Activated CD8-positive, alpha-beta T cell treated with anti-CD3 and anti-CD28 coated beads, Interleukin-2, amount 10 ng/mL, durations not matched to agents 7 days and 5 days (primary cell): ENCODE results near the gene DISP3. TPM values are rescaled to one million over a fixed set of nuclear protein-coding genes. Genes with fewer than 3 reads are reported as not detected.

Experiments
- ATAC-seq: fragments of 150-1000 bp; cut with Tn5 transposase; one replicate; pipeline ENCODE4 v1.10.0; 2021; ENCODE audit warnings: moderate library complexity
- CTCF ChIA-PET: fragments of 350-600 bp; sonication (Branson Sonifier 250); formaldehyde crosslinking; loops from one replicate; lab custom pipeline; 2021; ENCODE audit warnings: antibody characterized with exemption; lab: Charles Lee
- POLR2A ChIA-PET: fragments of 350-600 bp; sonication (Branson Sonifier 250); formaldehyde crosslinking; loops from one replicate; lab custom pipeline; 2021; ENCODE audit warnings: antibody characterized with exemption; lab: Charles Lee
- DNase-seq: peaks from one replicate; pipeline ENCODE4 v3.0.0-alpha.2; 2020
- H3K27ac Mint-ChIP-seq: one replicate; pipeline ENCODE4 v1.8.0; 2021; ENCODE audit warnings: mild to moderate bottlenecking, mixed read lengths
- H3K27me3 Mint-ChIP-seq: one replicate; pipeline ENCODE4 v1.8.0; 2021; ENCODE audit warnings: low read depth, mixed read lengths
- H3K36me3 Mint-ChIP-seq: one replicate; pipeline ENCODE4 v1.8.0; 2021; ENCODE audit warnings: low read depth, mixed read lengths
- H3K4me1 Mint-ChIP-seq: one replicate; pipeline ENCODE4 v1.8.0; 2021; ENCODE audit warnings: low read depth, mixed read lengths
- H3K4me3 Mint-ChIP-seq: one replicate; pipeline ENCODE4 v1.8.0; 2021; ENCODE audit warnings: mild to moderate bottlenecking, mixed read lengths
- H3K9me3 Mint-ChIP-seq: one replicate; pipeline ENCODE4 v1.8.0; 2022; ENCODE audit warnings: mixed read lengths; ENCODE audit not compliant: insufficient read depth
- total RNA-seq, 2 experiments: library from RNA; stranded (reverse); gene quantifications; one replicate each; pipeline ENCODE4 v1.2.3, GENCODE V29; 2021

The DISP3 gene
- total RNA-seq, 2 experiments from 2014 or later: 0.42 to 0.55 TPM

DNA sequence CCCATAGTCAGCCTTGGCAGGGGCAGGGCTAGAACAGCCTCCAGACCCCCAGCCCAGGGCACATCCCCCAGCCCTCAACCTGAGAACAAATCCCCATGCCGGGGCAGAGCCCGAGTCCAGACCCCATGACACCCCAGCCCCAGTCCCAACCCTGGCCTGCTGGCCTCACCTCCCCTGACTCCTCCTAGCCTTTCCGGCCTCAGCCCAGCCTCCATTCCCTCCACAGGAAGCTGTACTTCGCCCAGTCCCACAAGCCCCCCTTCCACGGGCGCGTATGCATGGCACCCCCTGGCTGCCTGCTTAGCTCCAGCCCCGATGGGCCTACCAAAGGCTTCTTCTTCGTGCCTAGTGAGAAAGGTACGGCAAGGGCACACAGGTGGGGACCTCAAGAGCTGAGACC is 50.4 kb downstream of the DISP3 start:
- H3K4me3 Mint-ChIP-seq: no peak overlapping the region
- ChIA-PET POLR2A (no interaction called here), CTCF (no interaction called here)
- no peaks in the 10 kb centered on the region for H3K4me1 Mint-ChIP-seq
- DNase-seq (no peak), ATAC-seq (no peak)
- H3K9me3 Mint-ChIP-seq: no peaks in the 10 kb centered on the region
- H3K27me3 Mint-ChIP-seq: no peaks in the 10 kb centered on the region
- H3K27ac Mint-ChIP-seq: no peak overlapping the region
- no peaks in the 10 kb centered on the region for H3K36me3 Mint-ChIP-seq

GRCh38 chr1:11529763-11530730 is 51.1 kb downstream of the DISP3 start:
- Mint-ChIP-seq H3K4me1 (no peaks in the 10 kb centered on the region), H3K9me3 (no peaks in the 10 kb centered on the region), H3K4me3 (no peak overlapping the region), H3K36me3 (no peaks in the 10 kb centered on the region), H3K27me3 (no peaks in the 10 kb centered on the region), H3K27ac (no peak overlapping the region)
- no peak for DNase-seq
- no peak for ATAC-seq
- ChIA-PET CTCF (no interaction called here), POLR2A (no interaction called here)

DNA sequence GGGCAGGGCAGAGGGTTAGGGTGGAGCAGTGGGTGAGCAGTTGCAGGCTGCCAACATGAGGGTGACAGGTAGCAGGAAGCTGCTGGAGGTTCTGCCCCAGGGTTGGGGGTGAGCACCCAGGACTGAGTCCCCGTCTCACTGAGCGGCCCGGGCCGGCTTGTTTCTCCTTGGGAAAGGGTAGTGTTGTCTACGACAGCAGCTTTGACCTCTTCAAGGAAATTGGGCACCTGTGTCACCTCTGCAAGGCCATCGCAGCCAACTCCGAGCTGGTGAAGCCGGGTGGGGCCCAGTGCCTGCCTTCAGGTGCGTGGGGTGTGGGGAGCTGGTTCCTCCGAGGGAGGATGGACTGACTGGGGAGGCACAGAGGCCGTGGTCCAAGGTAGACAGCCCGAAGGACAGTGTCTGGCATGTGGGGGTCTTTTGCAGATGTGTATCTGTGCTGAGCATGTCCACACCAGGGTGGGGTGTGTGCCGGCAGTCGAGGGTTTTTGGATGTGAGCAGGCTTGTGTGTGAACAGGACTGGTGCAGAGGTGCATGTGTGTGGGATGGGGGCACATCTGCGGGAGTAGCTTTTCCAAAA is 51.9 kb downstream of the DISP3 start:
- ATAC-seq: no peak
- POLR2A ChIA-PET: no interaction called here
- Mint-ChIP-seq H3K27ac (no peak overlapping the region), H3K9me3 (no peaks in the 10 kb centered on the region), H3K4me3 (no peak overlapping the region), H3K4me1 (no peaks in the 10 kb centered on the region), H3K27me3 (no peaks in the 10 kb centered on the region), H3K36me3 (no peaks in the 10 kb centered on the region)
- no peak for DNase-seq
- CTCF ChIA-PET: no interaction called here

DNA sequence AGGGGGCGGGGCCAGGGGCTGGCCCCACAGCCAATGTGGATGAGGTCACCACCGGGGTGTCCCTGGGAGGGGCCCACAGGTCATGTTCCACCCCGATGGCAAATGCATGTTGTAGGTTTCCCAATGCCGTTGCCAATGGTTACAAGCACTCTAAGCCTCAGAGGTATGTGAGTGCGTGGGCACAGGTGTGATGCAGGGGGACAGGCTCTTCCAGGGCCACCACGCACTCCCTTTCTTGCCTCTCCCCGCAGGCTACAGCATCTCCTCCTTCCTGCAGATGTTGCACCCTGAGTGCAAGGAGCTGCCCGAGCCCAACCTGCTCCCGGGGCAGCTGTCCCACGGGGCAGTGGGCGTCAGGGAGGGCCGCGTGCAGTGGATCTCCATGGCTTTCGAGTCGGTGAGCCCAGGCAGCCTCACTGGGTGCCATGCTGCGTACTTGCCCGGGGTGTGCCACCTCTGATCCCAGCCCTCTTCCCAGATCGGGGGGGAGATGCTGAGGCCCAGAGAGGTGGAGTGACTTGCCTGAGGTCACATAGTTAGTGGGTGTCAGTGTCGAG is 52.4 kb downstream of the DISP3 start:
- DNase-seq: no peak
- POLR2A ChIA-PET: no interaction called here
- H3K4me3 Mint-ChIP-seq: no peak overlapping the region
- no peaks in the 10 kb centered on the region for H3K9me3 Mint-ChIP-seq
- CTCF ChIA-PET: no interaction called here
- no peaks in the 10 kb centered on the region for H3K27me3 Mint-ChIP-seq
- no peak for ATAC-seq
- H3K27ac Mint-ChIP-seq: no peak overlapping the region
- H3K4me1 Mint-ChIP-seq: no peaks in the 10 kb centered on the region
- H3K36me3 Mint-ChIP-seq: no peaks in the 10 kb centered on the region

DNA sequence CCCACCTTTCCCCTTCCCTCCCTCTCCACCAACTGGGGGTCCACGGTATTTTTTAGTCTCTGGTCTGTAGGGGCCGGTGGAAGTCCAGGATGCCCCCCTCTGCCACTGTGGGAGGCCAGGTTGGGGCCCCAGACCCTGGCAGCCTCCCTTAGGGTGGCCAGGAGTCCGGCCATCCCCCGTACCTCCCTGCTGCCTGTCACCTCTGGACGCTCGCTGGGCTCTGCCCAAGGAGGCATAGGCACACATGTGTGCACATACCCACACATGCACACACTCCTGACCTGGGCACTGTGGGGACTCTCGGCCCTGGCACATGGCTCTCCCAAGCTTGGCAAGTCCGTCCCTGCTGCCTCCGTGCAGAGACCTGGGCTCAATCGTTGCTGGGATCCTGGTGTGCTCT is 53.0 kb downstream of the DISP3 start:
- ATAC-seq (no peak), DNase-seq (no peak)
- Mint-ChIP-seq H3K27ac (no peak overlapping the region), H3K4me1 (no peaks in the 10 kb centered on the region), H3K9me3 (no peaks in the 10 kb centered on the region), H3K27me3 (no peaks in the 10 kb centered on the region), H3K36me3 (no peaks in the 10 kb centered on the region), H3K4me3 (no peak overlapping the region)
- ChIA-PET CTCF (no interaction called here), POLR2A (no interaction called here)

GRCh38 chr1:11533790-11534787 is 55.1 kb downstream of the DISP3 start:
- Mint-ChIP-seq H3K27ac (no peak overlapping the region), H3K4me3 (no peak overlapping the region), H3K9me3 (no peaks in the 10 kb centered on the region), H3K27me3 (no peaks in the 10 kb centered on the region), H3K36me3 (no peaks in the 10 kb centered on the region), H3K4me1 (no peaks in the 10 kb centered on the region)
- DNase-seq (no peak), ATAC-seq (no peak)
- CTCF ChIA-PET: no interaction called here
- POLR2A ChIA-PET: no interaction called here

DNA sequence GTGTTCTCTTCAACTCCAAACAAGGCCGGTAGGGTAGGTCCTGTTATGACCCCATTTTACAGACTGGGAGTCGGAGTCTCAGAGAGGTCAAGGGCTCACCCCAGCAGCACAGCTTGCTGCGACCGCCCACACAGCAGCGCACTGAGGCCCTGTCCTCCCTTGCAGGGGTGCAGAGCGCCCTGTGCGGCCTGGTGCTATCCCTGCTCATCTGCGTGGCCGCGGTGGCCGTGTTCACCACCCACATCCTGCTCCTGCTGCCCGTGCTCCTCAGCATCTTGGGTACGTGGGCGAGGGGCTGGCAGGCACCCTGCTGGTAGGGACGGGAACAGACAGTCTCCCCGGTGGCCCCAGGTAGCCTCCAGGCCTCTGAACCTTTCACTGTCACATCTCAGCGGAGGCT is 55.9 kb downstream of the DISP3 start:
- H3K27me3 Mint-ChIP-seq: no peaks in the 10 kb centered on the region
- DNase-seq: no peak
- ChIA-PET CTCF (no interaction called here), POLR2A (no interaction called here)
- no peak overlapping the region for H3K4me3 Mint-ChIP-seq
- no peak overlapping the region for H3K27ac Mint-ChIP-seq
- no peak for ATAC-seq
- H3K4me1 Mint-ChIP-seq: no peaks in the 10 kb centered on the region
- H3K36me3 Mint-ChIP-seq: no peaks in the 10 kb centered on the region
- H3K9me3 Mint-ChIP-seq: no peaks in the 10 kb centered on the region

DNA sequence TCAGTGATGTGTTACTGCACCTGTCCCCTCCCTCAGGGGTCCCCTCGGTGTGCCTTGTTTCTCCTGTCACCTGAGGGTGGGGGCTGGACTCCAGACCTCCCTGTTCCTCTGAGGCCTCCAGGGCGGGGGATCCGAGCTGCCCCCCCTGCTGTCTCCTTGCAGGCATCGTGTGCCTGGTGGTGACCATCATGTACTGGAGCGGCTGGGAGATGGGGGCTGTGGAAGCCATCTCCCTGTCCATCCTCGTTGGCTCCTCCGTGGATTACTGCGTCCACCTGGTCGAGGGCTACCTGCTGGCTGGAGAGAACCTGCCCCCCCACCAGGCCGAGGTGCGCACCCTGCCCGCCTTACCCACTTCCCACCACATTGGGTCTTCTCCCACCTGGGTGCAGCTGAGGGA is 56.4 kb downstream of the DISP3 start:
- Mint-ChIP-seq H3K4me3 (no peak overlapping the region), H3K27ac (no peak overlapping the region), H3K36me3 (no peaks in the 10 kb centered on the region), H3K27me3 (no peaks in the 10 kb centered on the region), H3K4me1 (no peaks in the 10 kb centered on the region), H3K9me3 (no peaks in the 10 kb centered on the region)
- ChIA-PET CTCF (no interaction called here), POLR2A (no interaction called here)
- no peak for DNase-seq
- no peak for ATAC-seq

- no peaks in the 10 kb centered on the region for H3K27me3 Mint-ChIP-seq
Measured at GRCh38 chr1:11535761-11536572, 57.0 kb downstream of the DISP3 start.

DNA sequence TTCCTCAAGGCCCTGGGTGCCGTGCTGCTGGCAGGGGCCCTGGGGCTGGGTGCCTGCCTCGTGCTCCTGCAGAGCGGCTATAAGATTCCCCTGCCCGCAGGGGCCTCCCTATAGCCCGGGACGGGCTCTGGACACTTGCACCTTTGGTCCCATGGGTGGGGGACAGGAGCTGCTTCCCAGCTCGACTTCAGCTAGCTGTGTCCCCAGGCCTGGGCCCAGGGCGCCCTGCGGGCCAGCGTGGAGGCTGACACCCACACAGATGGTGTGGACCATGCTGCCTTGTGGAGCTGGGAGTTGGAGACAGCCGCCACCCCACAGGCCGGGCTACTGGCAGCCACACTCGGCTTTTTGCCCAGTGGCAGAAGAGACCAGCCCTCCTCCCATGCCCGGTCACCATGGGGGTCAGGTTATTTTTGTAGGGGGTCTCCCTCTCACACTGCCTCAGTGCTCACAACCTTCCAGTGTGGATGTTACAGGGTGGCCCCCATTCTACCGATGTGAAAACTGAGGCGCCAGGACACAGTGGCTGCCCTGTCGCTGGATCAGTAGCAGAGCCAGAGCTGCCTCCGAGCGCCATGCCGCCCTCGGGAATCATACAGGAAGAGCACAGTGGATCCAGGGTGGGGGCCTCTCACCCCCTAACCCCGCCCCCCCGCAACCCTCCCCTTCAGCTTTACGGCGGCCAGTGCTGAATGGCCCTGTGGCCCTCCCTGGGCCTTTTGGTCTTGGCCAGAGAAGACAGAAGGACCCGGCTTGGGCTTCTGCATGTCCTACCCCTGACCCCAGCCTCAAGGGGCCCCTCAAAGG is 57.8 kb downstream of the DISP3 start:
- H3K4me3 Mint-ChIP-seq: no peak overlapping the region
- no peak overlapping the region for H3K27ac Mint-ChIP-seq
- ChIA-PET POLR2A (no interaction called here), CTCF (no interaction called here)
- DNase-seq (no peak), ATAC-seq (no peak)
- H3K9me3 Mint-ChIP-seq: no peaks in the 10 kb centered on the region
- H3K27me3 Mint-ChIP-seq: no peaks in the 10 kb centered on the region
- no peaks in the 10 kb centered on the region for H3K4me1 Mint-ChIP-seq
- H3K36me3 Mint-ChIP-seq: no peaks in the 10 kb centered on the region

More at GRCh38 chr1:11535761-11536572, 57.0 kb downstream of the DISP3 start:
- ATAC-seq (no peak), DNase-seq (no peak)
- H3K36me3 Mint-ChIP-seq: no peaks in the 10 kb centered on the region
- H3K27ac Mint-ChIP-seq: no peak overlapping the region
- no peaks in the 10 kb centered on the region for H3K9me3 Mint-ChIP-seq
- H3K4me1 Mint-ChIP-seq: no peaks in the 10 kb centered on the region
- H3K4me3 Mint-ChIP-seq: no peak overlapping the region
- POLR2A ChIA-PET: no interaction called here
- CTCF ChIA-PET: no interaction called here
